Activated naive CD8-positive, alpha-beta T cell treated with anti-CD3 and anti-CD28 coated beads, Interleukin-2, amount 10 ng/mL, durations not matched to agents 7 days and 5 days (primary cell): ENCODE measurements around the gene RAB2B. TPM values are rescaled to one million over a fixed set of nuclear protein-coding genes. Genes with fewer than 3 reads are reported as not detected.

Experiments used
- ATAC-seq: fragments of 150-1000 bp; cut with Tn5 transposase; one replicate; pipeline ENCODE4 v1.10.0; 2021; ENCODE audit warnings: low read depth, moderate library complexity
- POLR2A ChIA-PET: fragments of 350-600 bp; sonication (Branson Sonifier 250); formaldehyde crosslinking; loops from one replicate; lab custom pipeline; 2021; ENCODE audit warnings: antibody characterized with exemption; lab: Charles Lee
- DNase-seq: peaks from one replicate; pipeline ENCODE4 v3.0.0; 2021
- H3K27ac Mint-ChIP-seq: one replicate; pipeline ENCODE4 v1.8.0; 2022; ENCODE audit warnings: mild to moderate bottlenecking, mixed read lengths
- H3K27me3 Mint-ChIP-seq: one replicate; pipeline ENCODE4 v1.8.0; 2022; ENCODE audit warnings: mild to moderate bottlenecking, moderate library complexity, mixed read lengths
- H3K36me3 Mint-ChIP-seq: one replicate; pipeline ENCODE4 v1.8.0; 2021; ENCODE audit warnings: mild to moderate bottlenecking, mixed read lengths
- H3K4me1 Mint-ChIP-seq: one replicate; pipeline ENCODE4 v1.8.0; 2021; ENCODE audit warnings: mixed read lengths
- H3K4me3 Mint-ChIP-seq: one replicate; pipeline ENCODE4 v1.8.0; 2022; ENCODE audit warnings: mild to moderate bottlenecking, moderate library complexity, mixed read lengths
- H3K9me3 Mint-ChIP-seq: one replicate; pipeline ENCODE4 v1.8.0; 2021; ENCODE audit warnings: mixed read lengths
- total RNA-seq, 2 experiments: library from RNA; stranded (reverse); gene quantifications; one replicate each; pipeline ENCODE4 v1.2.3, GENCODE V29; 2021

Gene RAB2B
- total RNA-seq, 2 experiments from 2014 or later: 27.3 to 27.5 TPM

DNA sequence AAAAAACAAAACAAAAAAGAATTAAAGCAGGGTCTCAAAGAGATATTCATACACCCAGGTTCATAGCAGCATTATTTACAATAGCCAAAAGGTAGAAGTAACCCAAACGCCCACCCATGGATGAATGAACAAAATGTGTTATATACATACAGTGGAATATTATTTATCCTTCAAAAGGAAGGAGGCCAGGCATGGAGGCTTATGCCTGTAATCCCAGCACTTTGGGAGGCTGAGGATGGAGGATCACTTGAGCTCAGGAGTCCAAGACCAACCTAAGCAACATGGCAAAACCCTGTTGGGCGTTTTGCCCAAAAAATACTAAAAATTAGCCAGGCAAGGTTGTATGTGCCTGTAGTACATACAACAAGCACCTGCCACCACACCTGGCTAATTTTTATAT lies 29.8 kb upstream of the RAB2B start:
- ATAC-seq: no peak
- no peaks in the 10 kb centered on the region for H3K9me3 Mint-ChIP-seq
- H3K27ac Mint-ChIP-seq: no peak overlapping the region
- H3K36me3 Mint-ChIP-seq: peaks cover 23% of the 10 kb centered on the region
- no peaks in the 10 kb centered on the region for H3K27me3 Mint-ChIP-seq
- peaks cover 36% of the 10 kb centered on the region for H3K4me1 Mint-ChIP-seq
- no peak for DNase-seq
- H3K4me3 Mint-ChIP-seq: no peak overlapping the region
- POLR2A ChIA-PET: no interaction called here

DNA sequence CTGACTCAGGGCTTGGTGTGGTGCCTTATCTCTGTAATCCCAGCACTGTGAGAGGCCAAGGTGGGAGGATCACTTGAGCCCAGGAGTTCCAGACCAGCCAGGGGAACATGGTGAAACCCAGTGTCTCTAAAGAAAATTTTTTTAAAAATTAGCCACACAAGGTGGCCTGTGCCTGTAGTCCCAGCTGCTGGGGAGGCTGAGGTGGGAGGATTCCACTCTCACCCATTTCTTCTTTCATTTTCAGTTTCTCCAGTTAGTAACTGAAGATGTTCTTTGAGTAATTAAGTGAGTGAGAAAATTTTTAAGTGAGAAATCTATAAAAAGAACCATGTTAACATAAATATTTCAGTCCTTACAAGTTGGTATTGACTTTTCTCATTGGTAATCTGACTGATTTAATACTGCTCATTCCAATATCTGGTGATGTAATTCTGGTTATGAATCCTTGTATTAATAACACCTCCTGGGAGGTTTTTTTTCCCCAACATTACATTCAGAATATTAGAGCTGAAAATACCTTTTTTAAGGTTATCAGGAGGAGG lies 28.3 kb upstream of the RAB2B start:
- Mint-ChIP-seq H3K36me3 (peaks cover 33% of the 10 kb centered on the region), H3K9me3 (no peaks in the 10 kb centered on the region), H3K27ac (peak overlapping the region; percentile 81), H3K4me1 (peaks cover 33% of the 10 kb centered on the region), H3K27me3 (no peaks in the 10 kb centered on the region), H3K4me3 (peak overlapping the region; percentile 73)
- DNase-seq (no peak), ATAC-seq (peak; percentile 82)
- POLR2A ChIA-PET: interaction anchor here (0.9 kb wide), 1 partner anchor 22 kb away, joined by 3 read pairs; no protein-coding TSS in a partner anchor

DNA sequence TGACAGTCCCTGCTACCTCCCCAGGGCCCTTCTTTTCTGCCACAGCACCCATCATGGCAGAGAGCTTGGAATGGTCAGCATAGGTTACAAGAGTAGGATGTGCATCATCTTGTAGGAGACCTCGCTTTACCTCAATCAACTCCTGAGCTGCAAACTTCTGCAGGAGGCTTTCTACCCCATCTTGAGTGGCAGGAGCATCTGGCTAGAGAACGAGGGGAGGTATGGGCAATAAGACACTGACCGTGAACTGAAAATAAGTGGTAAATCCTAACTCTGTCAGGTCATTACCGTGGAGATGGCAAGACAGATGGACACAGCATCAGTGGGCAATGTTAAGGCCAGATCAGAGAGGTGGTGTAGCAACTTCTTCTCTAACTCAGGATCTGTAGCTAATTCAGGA lies 26.6 kb upstream of the RAB2B start:
- DNase-seq: no peak
- peaks cover 37% of the 10 kb centered on the region for H3K4me1 Mint-ChIP-seq

DNA sequence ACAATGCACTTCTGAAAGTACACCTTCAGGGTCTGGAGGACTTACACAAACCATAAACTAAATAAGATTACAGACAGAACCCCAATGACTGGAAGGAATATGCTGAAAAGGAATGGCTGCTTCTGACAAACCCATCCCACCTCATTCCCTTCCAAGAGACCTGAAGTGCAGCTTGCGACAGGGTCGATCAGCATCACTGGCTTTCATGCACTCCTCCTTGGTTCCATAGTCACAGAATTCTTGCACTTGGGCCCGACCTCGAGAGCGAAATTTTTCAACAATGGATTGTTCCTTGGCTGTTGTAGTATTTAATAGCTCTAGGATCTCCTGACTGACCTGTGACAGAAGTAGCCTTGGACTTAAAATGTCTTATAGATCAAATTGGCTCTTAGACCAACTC lies 24.8 kb upstream of the RAB2B start:
- no peak for ATAC-seq
- Mint-ChIP-seq H3K27ac (no peak overlapping the region), H3K36me3 (peaks cover 38% of the 10 kb centered on the region)

More for the DNA sequence above, 26.6 kb upstream of the RAB2B start:
- Mint-ChIP-seq H3K27ac (peak overlapping the region; percentile 44), H3K36me3 (peaks cover 43% of the 10 kb centered on the region), H3K27me3 (no peaks in the 10 kb centered on the region), H3K9me3 (no peaks in the 10 kb centered on the region), H3K4me3 (no peak overlapping the region)
- ATAC-seq: no peak
- POLR2A ChIA-PET: interaction anchor here (1.0 kb wide), 1 partner anchor 12 kb away, joined by 3 read pairs; no protein-coding TSS in a partner anchor

DNA sequence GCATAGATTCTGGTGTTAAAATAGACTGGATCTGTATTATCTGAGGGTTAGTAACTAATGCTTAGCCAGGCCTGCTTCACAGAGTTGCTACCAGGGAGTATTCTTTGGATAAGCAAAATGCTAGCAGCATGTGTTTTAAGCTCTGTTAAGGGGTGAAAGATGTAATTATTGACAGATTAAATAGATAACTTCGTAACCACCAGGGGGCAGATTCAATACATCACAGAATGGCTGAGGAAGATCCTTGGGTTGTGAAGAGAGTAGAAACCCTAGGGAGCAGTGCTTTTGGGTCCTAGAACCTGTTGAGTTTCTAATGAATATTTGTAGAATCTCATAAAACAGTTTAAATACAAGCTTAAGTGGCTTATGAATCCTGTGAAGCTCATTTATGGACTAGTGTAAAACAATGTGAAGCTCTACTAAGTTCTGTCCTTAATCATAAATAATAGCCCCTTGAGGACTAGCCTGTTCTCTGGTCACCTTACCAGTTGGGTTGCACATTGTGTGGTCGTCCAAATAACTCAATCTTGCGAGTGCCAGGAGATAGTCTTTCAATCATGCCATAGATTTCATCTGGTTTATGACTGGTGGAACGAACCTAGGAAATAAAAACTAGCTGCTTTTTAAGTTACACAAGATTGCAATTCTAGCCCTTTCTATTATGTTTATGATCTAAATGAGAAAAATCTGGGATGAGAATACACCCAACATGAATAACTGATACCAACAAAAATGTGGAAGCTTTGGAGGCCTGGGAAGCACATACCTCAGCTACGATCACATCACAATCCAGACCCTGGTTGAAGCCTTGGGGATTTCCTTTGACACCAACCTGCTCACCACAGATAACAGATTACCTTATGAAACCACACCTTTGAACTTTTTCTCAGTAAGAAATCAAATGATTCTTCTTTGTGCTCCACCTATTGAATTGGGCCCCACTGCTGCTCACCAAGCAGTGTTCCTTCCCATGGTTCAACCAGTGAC lies 22.1 kb upstream of the RAB2B start:
- Mint-ChIP-seq H3K4me1 (peaks cover 24% of the 10 kb centered on the region), H3K27me3 (no peaks in the 10 kb centered on the region), H3K36me3 (peaks cover 48% of the 10 kb centered on the region), H3K9me3 (no peaks in the 10 kb centered on the region), H3K4me3 (peak overlapping the region; percentile 28), H3K27ac (peak overlapping the region; percentile 73)
- POLR2A ChIA-PET: interaction anchor here (0.5 to 1.8 kb wide), 3 partner anchors 12 to 1011 kb away, joined by 3 to 14 read pairs (median 6); partner anchors contain the start of gene METTL3
- DNase-seq (no peak), ATAC-seq (peak; percentile 59)

More for the DNA sequence above, 24.8 kb upstream of the RAB2B start:
- Mint-ChIP-seq H3K4me3 (no peak overlapping the region), H3K27me3 (no peaks in the 10 kb centered on the region), H3K9me3 (no peaks in the 10 kb centered on the region), H3K4me1 (peaks cover 35% of the 10 kb centered on the region)
- no peak for DNase-seq
- POLR2A ChIA-PET: interaction anchor here (0.8 to 1.4 kb wide), 2 partner anchors 9 to 191 kb away, joined by 3 read pairs; no protein-coding TSS in a partner anchor

DNA sequence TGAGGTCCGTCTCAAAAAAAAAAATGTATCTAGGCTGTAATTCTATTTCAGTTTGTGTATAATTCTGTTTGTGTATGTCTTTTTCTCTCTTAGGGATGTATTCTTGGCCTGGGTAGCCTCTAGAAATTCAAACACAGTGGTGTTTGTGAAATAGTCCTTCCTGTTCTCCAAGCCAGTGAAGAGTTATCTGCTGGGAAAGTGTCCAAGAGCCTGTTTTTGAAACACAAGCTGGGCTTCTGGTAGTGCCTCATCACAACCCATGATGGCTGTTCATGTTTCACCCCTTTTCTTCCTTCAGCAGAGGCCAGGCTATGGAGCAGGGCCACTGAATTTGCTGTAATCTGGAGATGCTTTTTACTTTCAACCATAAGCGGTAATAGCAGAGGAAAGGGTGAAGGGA lies 19.7 kb upstream of the RAB2B start:
- Mint-ChIP-seq H3K9me3 (no peaks in the 10 kb centered on the region), H3K36me3 (peaks cover 51% of the 10 kb centered on the region), H3K27ac (no peak overlapping the region), H3K4me1 (peaks cover 16% of the 10 kb centered on the region), H3K4me3 (no peak overlapping the region), H3K27me3 (no peaks in the 10 kb centered on the region)
- ATAC-seq (no peak), DNase-seq (no peak)
- POLR2A ChIA-PET: interaction anchor here (1.3 kb wide), 1 partner anchor 19 kb away, joined by 6 read pairs; the partner anchor contains the start of genes RAB2B and TOX4

DNA sequence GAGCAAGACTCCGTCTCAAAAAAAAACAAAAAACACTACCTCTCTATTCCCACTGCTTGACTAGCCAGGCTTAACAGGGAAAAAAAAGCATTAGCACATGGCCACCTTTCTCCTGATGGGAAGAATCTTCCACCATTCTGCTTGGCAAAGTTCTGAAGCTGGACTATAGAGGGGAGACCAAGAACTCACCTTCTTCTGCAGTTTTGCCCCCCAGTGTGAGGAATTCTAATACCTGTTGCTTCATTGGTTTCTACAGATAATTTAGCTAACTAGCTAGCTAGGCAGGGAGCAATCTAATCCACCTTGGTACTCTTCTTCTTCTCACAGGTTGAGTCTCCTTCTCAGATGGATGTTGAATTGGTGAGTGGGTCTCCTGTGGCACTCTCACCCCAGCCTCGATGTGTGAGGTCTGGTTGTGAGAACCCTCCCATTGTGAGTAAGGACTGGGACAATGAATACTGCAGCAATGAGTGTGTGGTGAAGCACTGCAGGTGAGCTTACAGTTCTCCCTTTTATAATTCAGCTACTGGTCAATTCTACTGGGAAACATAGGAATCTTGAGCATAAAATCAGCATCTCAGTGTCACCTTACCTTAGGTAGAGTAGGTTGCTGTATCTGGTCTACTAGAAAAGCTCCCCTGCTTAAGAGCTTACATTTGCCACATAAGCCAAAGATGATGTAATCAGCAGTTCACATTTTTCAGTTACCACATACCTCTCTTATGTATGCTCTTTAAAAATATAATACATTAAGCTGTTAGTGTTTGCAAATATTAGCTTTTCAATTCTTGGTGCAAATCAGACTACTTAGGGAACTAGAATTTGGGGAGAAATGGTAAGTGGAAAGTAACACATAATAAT lies 18.4 kb upstream of the RAB2B start:
- DNase-seq (no peak), ATAC-seq (no peak)
- peaks cover 15% of the 10 kb centered on the region for H3K4me1 Mint-ChIP-seq
- no peaks in the 10 kb centered on the region for H3K27me3 Mint-ChIP-seq
- peak overlapping the region; percentile 31 for H3K27ac Mint-ChIP-seq
- POLR2A ChIA-PET: interaction anchor here (0.7 to 1.3 kb wide), 2 partner anchors 18 to 62 kb away, joined by 3 to 6 read pairs; partner anchors contain the start of genes RAB2B and TOX4
- peaks cover 46% of the 10 kb centered on the region for H3K36me3 Mint-ChIP-seq
- no peaks in the 10 kb centered on the region for H3K9me3 Mint-ChIP-seq
- H3K4me3 Mint-ChIP-seq: no peak overlapping the region

DNA sequence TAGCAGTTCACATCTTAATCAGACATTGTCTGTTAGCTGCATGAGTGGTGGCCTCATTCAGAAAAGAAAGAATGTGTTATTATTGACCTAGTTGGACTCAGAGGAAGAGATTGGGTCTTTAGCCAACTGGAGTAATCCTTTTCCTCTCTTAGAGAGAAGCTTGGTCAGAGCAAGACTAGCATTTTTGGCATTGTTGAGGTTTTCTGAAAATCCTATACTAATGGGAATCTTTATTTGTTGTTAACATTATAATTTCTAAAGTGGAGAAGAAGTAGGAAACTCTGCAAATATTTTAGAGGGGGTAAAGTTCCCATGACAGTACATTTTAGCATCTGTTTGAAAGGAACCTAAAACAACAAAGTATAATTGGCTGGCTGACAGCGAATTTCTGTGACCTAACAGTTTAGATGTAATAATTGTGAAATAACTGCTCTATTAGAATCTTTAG lies 9.9 kb upstream of the RAB2B start:
- H3K27ac Mint-ChIP-seq: no peak overlapping the region
- H3K27me3 Mint-ChIP-seq: no peaks in the 10 kb centered on the region
- POLR2A ChIA-PET: no interaction called here
- H3K9me3 Mint-ChIP-seq: no peaks in the 10 kb centered on the region
- no peak overlapping the region for H3K4me3 Mint-ChIP-seq
- ATAC-seq (no peak), DNase-seq (no peak)
- peaks cover 8% of the 10 kb centered on the region for H3K36me3 Mint-ChIP-seq
- peaks cover 1% of the 10 kb centered on the region for H3K4me1 Mint-ChIP-seq

DNA sequence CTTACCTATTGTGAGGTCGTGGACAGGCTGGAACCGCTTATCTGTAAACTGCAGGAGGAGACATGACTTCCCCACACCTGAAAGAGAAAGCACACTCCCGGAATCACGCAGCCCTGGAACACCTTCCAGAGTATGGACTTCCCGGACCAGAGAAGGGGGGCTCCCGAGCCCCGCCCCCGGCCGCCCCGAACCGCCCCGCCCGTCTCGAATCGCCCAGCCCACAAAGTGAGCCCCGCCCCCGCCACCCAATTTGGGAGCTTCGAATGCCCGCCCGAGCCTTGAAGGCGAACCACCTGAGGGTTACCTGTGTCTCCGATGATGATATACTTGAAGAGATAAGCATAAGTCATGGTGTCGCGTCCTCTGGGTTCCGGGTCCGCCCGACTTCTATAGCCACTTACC lies 235 bp downstream of the RAB2B start:
- peaks cover 13% of the 10 kb centered on the region for H3K36me3 Mint-ChIP-seq
- H3K27me3 Mint-ChIP-seq: no peaks in the 10 kb centered on the region
- POLR2A ChIA-PET: interaction anchor here (0.6 to 3.5 kb wide), 9 partner anchors 10 to 80 kb away, joined by 3 to 30 read pairs (median 5); partner anchors contain the start of genes CHD8, METTL3 and SALL2
- ATAC-seq (no peak), DNase-seq (peak; percentile 82)
- peak overlapping the region; percentile 100 for H3K4me3 Mint-ChIP-seq
- peak overlapping the region; percentile 100 for H3K27ac Mint-ChIP-seq
- no peaks in the 10 kb centered on the region for H3K9me3 Mint-ChIP-seq
- peaks cover 23% of the 10 kb centered on the region for H3K4me1 Mint-ChIP-seq

DNA sequence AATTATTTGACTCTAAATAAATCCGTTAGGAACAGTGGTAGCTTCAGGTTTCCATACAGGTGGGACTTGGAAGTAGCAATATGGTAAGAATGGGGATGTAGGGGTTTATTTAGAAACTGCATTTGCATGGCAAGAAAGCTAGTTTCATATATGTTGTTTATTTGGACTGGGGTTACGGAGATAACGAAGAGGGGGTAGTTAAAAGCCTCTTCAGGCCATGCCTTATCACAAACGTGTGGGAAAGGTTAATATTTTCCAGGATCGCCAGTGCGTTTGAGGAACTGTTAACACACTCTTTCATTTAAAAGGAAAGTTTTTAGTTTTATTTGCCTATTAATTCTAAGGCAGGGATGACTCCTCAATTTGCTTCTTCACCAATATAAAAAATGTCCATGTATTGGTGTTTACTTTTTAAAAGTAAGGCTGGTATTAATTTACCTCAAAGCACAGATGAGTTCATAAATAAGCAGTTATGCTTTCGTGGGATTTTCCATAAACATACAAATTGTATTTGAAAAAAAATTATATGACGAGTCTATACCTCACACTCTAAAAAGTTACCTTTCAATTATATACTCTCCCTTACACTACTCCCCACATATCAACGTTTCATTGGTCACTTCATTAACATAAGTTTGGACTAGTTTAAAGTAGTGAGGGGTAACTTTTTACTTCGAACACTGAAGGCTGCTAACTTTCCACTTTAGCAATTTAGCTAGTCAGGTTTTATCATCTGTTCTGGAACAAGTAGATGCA lies 814 bp downstream of the RAB2B start:
- peaks cover 11% of the 10 kb centered on the region for H3K36me3 Mint-ChIP-seq
- ATAC-seq: no peak
- H3K4me1 Mint-ChIP-seq: peaks cover 21% of the 10 kb centered on the region
- peak overlapping the region; percentile 100 for H3K4me3 Mint-ChIP-seq
- H3K27ac Mint-ChIP-seq: peak overlapping the region; percentile 100
- POLR2A ChIA-PET: interaction anchor here (0.7 to 3.5 kb wide), 7 partner anchors 10 to 80 kb away, joined by 3 to 30 read pairs (median 6); partner anchors contain the start of genes CHD8 and METTL3
- H3K27me3 Mint-ChIP-seq: no peaks in the 10 kb centered on the region
- H3K9me3 Mint-ChIP-seq: no peaks in the 10 kb centered on the region
- no peak for DNase-seq

DNA sequence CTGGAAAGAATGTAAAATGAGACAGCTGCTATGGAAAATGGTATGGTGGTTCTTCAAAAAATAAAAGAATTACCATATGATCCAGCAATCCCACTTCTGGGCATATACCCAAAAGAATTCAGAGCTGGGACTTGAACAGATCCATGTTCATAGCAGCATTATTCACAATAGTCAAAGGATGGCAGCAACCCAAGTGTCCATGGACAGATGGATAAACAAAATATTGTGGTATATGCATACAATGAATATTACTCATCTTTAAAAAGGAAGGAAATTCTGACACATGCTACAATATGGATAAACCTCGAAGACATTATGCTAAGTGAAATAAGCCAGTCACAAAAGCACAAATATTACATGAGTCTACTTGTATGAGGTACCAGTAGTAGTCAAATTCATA lies 9.1 kb downstream of the RAB2B start:
- DNase-seq (no peak), ATAC-seq (no peak)
- H3K27me3 Mint-ChIP-seq: no peaks in the 10 kb centered on the region
- POLR2A ChIA-PET: no interaction called here
- H3K9me3 Mint-ChIP-seq: no peaks in the 10 kb centered on the region
- peaks cover 2% of the 10 kb centered on the region for H3K4me1 Mint-ChIP-seq
- no peak overlapping the region for H3K4me3 Mint-ChIP-seq
- no peak overlapping the region for H3K27ac Mint-ChIP-seq
- peaks cover 8% of the 10 kb centered on the region for H3K36me3 Mint-ChIP-seq
